ENCODE data around the gene TMEM126B. TPM values are rescaled to one million over a fixed set of nuclear protein-coding genes. Genes with fewer than 3 reads are reported as not detected.
A peak's percentile ranks its signal among the peaks of the same experiment; 100 is the strongest.

The TMEM126B gene
- total and polyA plus RNA-seq, 2 of the 13 experiments (the other 11 are each of a cell fraction or from before 2014, with no cell fraction given), result 33.6 to 54.8 TPM

DNA sequence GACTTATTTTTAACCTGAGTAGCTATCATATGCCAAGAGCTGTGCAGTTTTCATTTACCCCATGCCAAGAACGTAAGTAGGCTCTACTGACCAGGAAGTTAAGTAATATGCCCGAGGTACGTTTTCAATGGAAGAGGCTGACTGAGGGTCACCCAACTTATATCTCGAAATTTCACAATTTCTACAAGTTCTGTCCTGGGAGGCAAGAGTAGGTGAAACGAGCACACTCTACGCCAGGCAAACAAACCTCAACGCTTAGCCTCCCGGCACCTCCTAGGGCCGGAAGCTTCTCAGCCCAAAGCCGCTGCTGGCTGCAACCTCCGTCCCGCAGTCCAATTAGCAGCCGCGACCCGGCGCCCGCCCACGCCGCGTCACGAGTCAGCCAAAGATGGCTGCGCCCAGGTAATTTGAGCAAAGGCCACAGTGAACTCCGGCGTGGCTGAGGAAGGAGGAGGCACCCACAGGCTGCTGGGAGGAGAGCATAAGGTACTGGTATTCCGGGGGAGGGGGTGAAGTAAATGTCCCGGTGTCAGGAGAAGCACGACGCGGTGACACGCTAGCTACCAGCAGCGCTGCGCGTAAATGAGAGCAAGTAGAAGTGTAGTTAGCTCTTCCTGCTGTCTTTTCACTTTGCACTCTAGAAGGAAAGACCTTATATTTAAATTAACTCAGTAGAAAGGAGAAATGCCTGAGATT is 19.4 kb downstream of the TMEM126B start, which contains the start of gene TMEM126A (continued):
- TF ChIP-seq SP140L (CRISPR knock-in tag; IDR thresholded peaks at IDR 0.05; ENCODE audit: borderline replicate concordance) (no peak), FOXJ3 (CRISPR knock-in tag; IDR thresholded peaks at IDR 0.05; ENCODE audit: borderline replicate concordance) (no peak), ZNF446 (CRISPR knock-in tag; IDR thresholded peaks at IDR 0.05) (no peak), MAFF (IDR thresholded peaks at IDR 0.05; ENCODE audit: low read depth, low read length) (no peak), HOXA9 (CRISPR knock-in tag; IDR thresholded peaks at IDR 0.05; ENCODE audit: borderline replicate concordance) (no peak), U2AF2 (IDR thresholded peaks at IDR 0.05; ENCODE audit: low read depth, low read length) (no peak), ZNF790 (CRISPR knock-in tag; IDR thresholded peaks at IDR 0.05; ENCODE audit: borderline replicate concordance) (no peak), ZNF607 (CRISPR knock-in tag; IDR thresholded peaks at IDR 0.05; ENCODE audit: borderline replicate concordance) (peak; percentile 52; the same call in 1 of the 2 replicates), MEIS2 (CRISPR knock-in tag; IDR thresholded peaks at IDR 0.05) (no peak), FOXC1 (CRISPR knock-in tag; IDR thresholded peaks at IDR 0.05; ENCODE audit: borderline replicate concordance) (no peak), NR3C1 (CRISPR knock-in tag; IDR thresholded peaks at IDR 0.05) (no peak), ZNF20 (CRISPR knock-in tag; IDR thresholded peaks at IDR 0.05) (no peak), IRF2 (CRISPR knock-in tag; IDR thresholded peaks at IDR 0.05) (no peak), SKI (IDR thresholded peaks at IDR 0.05; ENCODE audit: partially characterized antibody) (peak; percentile 18)
- TF ChIP-seq, protein P1, sequence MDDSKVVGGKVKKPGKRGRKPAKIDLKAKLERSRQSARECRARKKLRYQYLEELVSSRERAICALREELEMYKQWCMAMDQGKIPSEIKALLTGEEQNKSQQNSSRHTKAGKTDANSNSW (CRISPR knock-in tag; IDR thresholded peaks at IDR 0.05; ENCODE audit: borderline replicate concordance), result no peak
- TF ChIP-seq, protein P2, sequence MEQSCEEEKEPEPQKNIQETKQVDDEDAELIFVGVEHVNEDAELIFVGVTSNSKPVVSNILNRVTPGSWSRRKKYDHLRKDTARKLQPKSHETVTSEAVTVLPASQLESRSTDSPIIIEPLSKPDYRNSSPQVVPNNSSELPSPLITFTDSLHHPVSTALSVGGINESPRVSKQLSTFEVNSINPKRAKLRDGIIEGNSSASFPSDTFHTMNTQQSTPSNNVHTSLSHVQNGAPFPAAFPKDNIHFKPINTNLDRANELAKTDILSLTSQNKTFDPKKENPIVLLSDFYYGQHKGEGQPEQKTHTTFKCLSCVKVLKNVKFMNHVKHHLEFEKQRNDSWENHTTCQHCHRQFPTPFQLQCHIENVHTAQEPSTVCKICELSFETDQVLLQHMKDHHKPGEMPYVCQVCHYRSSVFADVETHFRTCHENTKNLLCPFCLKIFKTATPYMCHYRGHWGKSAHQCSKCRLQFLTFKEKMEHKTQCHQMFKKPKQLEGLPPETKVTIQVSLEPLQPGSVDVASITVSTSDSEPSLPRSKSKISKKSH (CRISPR knock-in tag; IDR thresholded peaks at IDR 0.05; ENCODE audit: borderline replicate concordance), result no peak
- TF ChIP-seq, protein P3, sequence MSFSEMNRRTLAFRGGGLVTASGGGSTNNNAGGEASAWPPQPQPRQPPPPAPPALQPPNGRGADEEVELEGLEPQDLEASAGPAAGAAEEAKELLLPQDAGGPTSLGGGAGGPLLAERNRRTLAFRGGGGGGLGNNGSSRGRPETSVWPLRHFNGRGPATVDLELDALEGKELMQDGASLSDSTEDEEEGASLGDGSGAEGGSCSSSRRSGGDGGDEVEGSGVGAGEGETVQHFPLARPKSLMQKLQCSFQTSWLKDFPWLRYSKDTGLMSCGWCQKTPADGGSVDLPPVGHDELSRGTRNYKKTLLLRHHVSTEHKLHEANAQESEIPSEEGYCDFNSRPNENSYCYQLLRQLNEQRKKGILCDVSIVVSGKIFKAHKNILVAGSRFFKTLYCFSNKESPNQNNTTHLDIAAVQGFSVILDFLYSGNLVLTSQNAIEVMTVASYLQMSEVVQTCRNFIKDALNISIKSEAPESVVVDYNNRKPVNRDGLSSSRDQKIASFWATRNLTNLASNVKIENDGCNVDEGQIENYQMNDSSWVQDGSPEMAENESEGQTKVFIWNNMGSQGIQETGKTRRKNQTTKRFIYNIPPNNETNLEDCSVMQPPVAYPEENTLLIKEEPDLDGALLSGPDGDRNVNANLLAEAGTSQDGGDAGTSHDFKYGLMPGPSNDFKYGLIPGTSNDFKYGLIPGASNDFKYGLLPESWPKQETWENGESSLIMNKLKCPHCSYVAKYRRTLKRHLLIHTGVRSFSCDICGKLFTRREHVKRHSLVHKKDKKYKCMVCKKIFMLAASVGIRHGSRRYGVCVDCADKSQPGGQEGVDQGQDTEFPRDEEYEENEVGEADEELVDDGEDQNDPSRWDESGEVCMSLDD (CRISPR knock-in tag; IDR thresholded peaks at IDR 0.05; ENCODE audit: borderline replicate concordance), result no peak
- TF ChIP-seq, protein P4, sequence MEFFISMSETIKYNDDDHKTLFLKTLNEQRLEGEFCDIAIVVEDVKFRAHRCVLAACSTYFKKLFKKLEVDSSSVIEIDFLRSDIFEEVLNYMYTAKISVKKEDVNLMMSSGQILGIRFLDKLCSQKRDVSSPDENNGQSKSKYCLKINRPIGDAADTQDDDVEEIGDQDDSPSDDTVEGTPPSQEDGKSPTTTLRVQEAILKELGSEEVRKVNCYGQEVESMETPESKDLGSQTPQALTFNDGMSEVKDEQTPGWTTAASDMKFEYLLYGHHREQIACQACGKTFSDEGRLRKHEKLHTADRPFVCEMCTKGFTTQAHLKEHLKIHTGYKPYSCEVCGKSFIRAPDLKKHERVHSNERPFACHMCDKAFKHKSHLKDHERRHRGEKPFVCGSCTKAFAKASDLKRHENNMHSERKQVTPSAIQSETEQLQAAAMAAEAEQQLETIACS (CRISPR knock-in tag; IDR thresholded peaks at IDR 0.05), result no peak
- TF ChIP-seq, protein P5, sequence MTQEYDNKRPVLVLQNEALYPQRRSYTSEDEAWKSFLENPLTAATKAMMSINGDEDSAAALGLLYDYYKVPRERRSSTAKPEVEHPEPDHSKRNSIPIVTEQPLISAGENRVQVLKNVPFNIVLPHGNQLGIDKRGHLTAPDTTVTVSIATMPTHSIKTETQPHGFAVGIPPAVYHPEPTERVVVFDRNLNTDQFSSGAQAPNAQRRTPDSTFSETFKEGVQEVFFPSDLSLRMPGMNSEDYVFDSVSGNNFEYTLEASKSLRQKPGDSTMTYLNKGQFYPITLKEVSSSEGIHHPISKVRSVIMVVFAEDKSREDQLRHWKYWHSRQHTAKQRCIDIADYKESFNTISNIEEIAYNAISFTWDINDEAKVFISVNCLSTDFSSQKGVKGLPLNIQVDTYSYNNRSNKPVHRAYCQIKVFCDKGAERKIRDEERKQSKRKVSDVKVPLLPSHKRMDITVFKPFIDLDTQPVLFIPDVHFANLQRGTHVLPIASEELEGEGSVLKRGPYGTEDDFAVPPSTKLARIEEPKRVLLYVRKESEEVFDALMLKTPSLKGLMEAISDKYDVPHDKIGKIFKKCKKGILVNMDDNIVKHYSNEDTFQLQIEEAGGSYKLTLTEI (CRISPR knock-in tag; conservative IDR thresholded peaks at IDR 0.05), result no peak
